DMS53 (cell line): ENCODE results near the gene TRANK1.
"Not testable (repeated sequence)": the region's sequence is repeated elsewhere in the genome, so short reads cannot be mapped to it uniquely, and the experiment has no call there.

Source experiments
- DNase-seq: peaks from one replicate; lab custom pipeline; 2025; lab: John Stamatoyannopoulos, UW

TRANK1 gene

DNA sequence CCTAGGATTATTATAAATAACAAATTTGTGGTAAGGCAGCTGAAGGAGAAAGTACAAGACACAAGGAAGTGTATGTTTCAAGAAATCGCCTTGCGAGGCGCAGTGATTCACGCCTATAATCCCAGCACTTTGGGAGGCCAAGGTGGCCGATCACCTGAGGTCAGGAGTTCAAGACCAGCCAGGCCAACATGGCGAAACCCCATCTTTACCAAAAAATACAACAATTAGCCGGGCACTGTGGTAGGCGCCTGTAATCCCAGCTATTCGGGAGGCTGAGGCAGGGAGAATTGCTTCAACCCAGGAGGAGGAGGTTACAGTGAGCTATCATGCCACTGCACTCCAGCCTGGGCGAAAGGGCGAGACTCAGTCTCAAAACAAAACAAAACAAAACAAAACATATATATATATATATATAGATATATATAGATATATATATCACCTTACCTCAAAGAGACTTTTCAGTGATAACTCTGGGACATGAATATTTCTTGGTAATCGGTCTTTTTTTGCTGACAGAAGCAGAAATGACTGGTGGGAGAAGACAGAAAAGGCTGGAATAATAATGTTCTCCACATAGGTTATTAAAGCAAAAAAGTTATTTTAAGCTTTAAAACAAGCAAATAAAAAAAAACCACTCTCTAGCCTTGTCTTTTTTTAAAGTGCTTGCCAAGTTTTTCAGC, 52.3 kb downstream of the TRANK1 start:
- no peak for DNase-seq

DNA sequence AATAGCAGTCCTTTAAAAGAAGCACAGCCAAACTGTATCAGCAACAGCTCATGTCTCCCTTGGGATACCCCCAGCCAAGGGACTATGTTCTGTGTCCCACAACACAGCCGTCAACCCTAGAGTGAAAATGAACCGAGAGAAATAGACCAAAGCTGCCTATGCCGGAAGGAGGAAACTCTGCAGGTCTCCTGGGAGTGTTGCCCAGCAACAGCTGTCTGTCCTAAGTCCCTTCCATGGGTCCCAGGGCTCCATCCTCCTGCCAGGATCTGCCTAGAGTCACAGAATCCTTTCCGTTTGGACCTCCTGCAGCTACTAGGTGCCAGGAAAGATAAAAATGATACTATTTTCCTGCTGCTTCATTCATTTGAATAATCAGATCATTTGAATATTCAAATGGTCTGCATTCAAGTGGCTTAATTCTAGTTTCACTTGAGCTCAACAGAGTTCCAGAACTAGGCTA, 53.1 kb downstream of the TRANK1 start:
- no peak for DNase-seq

DNA sequence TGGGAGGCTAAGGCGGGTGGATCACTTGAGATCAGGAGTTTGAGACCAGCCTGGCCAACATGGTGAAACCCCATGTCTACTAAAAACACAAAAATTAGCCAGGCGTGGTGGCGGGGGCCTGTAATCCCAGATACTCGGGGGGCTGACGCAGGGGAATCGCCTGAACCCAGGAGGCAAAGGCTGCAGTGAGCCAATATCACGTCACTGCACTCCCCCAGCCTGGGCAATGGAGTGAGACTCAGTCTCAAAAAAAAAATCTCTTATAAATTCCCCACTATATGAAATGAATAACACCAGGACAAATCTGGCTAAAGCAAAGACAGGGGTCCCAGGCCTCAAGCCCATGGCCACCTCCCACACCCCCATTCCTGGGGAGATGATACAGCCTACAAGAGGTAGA, 53.8 kb downstream of the TRANK1 start:
- not testable (repeated sequence) for DNase-seq

DNA sequence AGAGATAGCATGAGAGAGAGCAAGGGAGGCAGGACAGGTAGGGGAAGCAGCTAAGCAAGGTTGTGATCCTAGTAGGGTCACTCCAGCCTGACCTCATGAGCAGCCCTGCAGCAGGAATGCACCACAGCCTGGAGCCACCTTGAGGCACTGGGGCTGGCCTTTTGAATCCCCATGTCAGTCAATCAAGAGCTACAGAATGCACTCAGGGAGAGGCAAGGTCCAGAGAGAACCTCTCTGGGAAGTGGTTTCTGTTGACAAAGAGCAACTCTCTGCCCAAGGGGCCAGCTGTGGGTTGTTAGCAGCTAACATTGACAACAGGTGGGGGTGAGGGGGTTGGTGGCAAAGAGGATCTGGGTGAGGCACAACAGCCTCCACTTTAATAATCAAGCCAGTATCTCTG, 54.6 kb downstream of the TRANK1 start:
- DNase-seq, result no peak

DNA sequence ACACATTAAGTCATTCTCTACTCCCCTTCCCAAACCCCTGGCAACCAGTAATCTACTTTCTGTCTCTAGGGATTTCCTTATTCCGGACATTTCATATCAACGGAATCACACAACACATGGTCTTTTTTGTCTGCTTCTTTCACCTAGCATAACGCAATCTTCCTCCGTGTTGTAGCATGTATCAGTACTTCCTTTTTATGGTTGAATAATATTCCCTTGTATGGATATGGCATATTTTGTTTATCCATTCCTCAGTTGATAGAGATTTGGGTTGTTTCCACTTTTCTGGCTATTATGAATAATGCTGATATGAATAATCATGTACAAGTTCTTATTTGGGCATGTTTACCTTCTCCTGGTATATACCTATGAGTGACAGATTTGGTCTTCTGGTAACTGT, 63.1 kb downstream of the TRANK1 start:
- no peak for DNase-seq

DNA sequence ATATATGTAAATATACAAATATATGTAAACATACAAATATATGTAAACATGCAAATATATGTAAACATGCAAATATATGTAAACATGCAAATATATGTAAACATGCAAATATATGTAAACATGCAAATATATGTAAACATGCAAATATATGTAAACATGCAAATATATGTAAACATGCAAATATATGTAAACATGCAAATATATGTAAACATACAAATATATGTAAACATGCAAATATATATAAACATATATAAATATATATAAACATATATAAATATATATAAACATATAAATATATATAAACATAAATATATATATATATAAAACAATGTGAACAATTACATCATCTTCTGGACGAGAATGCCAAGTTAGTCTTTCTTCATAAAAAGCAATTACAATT, 65.0 kb downstream of the TRANK1 start:
- not testable (repeated sequence) for DNase-seq

DNA sequence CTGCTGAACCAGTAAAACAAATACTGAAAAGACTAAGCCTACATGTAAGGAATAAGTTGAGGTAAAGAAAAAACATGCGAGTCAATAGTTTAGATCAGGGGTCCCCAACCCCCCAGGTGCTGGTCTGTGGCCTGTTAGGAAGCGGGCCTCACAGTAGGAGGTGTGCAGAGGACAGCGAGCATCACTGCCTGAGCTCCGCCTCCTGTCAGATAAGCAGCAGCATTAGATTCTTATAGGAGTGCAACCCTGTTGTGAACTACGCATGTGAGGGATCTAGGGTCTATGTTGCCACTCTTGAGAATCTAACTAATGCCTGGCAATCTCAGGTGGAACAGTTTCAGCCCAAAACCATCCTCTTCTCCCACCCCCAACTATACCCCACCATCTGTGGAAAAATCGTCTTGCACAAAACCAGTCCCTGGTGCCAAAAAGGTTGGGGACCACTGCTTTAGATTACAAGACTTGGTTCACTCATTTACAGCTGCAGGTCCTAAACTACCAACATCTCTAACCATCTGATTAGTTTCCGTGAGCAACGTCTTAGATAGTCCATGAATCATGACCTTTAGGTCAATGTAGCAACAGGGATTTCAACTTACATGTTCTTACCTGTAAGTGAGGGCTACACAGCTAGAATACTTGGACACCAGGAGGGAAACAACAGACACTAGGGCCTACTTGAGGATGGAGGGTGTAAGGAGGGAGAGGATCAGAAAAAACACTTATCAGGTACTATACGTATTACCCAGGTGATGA, 66.7 kb downstream of the TRANK1 start:
- DNase-seq, result no peak

DNA sequence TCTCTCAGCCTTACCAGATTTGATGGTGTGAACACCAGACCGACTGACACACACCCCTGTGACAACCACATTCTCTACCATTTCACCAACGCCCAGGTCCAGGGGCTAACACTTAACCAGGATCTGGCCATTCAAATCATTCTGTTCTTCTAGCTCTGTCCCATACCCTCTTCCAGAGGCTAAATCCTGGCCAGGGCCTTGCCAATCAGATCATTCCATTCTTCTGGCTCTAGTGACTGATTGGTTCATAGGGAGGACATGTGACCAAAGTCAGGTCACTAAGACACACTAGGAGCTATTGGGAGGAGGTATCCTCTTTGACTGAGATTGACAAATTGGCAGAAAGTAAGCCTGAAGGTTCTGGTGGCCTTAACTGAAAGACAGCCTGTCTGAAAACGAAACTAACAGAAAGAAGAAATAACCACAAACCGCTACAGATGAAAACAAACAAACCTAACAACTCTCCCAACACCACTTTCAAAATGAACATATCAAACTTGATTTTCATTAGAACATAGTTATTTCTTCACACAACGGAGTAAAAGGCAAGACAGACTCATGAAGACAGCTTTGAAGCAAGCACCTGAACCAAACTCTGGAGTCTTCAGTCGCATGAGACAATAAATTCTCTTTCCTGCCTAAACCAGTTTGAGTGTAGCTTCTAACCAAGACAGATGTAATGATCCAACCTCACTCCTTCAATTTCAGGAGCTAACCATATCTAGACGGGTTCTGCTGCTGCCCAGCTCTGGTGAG, 68.5 kb downstream of the TRANK1 start:
- DNase-seq, result peak; percentile 19

DNA sequence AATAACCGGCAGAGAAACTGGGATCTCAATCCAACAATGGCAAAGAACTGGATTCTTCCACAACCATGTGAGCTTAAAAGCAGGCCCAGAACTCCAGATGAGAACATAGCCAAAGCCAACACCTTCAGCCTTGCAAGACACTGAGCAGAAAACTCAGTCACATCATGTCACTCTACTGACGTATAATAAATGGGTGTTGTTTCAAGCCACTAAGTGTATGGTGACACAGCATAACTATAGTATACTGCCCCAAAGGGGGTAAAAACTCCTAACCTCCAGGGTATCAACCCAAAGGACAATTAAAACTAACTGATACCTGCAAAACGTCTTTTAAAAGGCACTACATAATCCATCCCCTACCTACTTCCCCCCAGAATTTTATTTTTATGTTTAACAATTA, 69.5 kb downstream of the TRANK1 start:
- no peak for DNase-seq

DNA sequence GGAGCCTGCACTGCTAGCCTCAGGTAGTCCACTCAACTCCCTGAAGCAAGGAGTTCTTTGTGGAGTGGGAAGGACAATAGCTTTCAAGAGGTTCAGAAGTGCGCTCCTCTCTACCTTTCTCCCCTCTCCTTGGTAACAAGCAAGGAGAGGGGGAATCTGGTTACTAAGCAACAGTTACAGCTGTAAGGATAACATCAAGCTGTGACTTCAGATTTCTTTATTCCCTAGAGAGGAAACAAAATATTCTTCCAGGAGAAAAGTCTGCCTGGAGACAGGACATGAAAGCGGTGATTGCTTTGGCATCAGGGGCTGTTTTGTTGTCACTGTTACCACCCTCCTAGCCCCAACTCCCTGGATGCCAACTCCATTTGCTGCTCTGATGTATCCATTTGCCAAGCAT, 70.4 kb downstream of the TRANK1 start:
- peak; percentile 0 for DNase-seq

DNA sequence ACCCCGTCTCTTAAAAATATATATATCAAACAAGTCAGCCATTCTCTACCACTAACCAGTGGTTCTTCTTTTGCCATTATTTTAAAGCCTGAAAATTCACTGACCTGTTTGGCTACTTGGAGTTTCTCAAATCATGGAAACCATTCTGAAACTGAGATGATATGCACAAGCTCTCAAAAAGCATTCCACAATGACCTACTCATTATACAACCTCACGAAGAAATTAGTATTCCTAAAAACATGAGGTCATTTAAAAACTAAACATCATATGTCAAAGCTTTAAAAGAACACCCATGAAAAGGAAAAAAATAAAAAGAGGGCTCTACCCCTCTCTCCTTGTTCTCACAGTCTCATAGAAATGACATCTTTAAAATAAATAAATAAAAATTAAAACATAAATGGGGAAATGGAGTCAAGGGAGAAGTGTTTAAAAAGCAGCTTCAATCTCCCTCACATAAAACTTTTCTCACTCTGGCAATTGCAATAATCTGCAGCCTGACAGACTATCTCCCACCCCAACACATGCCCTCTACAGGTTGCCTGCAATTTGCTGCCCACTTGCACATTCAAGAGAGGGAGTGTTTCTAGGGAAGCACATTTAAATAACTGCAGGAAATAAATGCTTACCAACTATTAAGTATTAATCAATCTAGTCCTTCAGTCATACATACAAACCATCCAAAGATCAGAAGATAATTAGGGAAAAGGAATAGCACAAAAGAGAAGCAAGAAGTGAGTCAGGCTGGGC, 73.3 kb downstream of the TRANK1 start:
- DNase-seq, result no peak

DNA sequence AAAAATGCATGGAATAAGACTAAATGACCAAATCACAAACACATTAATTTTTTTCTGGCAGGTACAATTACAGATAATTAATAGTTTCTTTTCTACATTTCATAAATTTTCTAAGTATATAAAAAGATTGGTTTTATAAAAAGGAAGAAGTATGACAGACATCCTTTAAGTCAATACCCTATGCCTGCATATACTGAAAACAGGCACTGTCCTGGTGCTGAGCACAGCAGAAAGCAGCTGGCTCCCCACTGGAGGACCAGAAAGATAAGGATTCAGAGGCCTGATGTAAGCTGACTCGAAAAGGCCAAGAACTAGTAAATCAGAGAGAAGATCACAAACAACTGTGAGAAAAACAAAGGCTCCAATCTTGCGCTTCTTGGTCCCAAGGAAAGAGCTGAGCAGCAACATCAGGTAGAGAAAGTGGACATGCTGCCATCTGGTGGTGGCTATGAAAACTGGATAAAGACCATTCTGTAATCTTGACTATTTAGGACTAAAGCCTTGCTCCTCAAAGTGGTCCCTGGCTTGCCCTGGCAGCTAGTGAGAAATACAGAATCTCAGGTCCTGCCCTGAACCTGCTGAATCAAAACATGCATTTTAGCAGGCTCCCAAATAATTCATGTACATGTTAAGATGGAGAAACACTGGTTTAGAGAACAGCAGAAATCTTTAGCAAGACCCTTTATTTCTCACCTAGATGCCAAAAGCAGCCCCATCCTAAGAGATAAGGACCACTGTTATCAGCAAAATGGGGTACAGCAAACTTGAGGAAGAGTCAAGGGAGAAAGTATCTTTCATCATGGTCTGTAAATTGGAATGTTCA, 76.0 kb downstream of the TRANK1 start:
- DNase-seq, result peak; percentile 48

DNA sequence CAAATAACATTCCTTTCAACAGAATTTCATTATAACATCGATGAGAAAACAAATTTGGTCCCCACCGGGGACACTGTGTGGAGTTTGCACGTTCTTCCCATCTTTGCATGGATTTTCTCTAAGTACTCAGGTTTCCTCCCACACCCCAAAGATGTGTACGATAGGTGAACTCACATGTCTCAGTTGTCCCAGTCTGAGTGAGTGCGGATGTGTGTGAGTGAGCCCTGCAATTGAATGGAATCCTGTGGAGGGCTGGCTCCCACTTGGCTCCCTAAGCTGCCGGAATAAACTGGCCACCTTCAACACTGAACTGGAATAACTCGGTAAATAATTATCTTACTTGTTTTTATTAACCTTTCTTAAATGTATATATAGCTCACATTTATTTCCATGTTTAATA, 77.0 kb downstream of the TRANK1 start:
- DNase-seq, result no peak

DNA sequence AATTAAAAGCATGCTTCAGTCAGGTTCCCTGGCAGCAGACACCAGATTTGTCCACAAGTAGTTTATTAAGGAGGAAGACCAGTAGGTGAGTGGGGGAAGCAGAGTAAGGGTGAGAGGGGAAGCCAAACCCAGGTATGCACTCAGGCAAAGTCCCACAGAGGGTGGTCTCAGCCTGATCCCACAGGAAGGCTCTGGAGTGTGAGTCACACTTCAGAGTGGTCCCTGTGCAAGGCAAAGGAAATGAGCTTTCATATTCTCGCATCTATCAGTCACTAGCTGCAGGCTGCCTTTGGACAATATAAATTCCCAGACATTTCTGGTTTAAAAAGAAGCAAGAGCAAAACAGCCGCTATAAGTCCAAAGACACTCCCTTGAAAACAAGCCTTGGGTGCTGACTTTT, 78.5 kb downstream of the TRANK1 start:
- no peak for DNase-seq

DNA sequence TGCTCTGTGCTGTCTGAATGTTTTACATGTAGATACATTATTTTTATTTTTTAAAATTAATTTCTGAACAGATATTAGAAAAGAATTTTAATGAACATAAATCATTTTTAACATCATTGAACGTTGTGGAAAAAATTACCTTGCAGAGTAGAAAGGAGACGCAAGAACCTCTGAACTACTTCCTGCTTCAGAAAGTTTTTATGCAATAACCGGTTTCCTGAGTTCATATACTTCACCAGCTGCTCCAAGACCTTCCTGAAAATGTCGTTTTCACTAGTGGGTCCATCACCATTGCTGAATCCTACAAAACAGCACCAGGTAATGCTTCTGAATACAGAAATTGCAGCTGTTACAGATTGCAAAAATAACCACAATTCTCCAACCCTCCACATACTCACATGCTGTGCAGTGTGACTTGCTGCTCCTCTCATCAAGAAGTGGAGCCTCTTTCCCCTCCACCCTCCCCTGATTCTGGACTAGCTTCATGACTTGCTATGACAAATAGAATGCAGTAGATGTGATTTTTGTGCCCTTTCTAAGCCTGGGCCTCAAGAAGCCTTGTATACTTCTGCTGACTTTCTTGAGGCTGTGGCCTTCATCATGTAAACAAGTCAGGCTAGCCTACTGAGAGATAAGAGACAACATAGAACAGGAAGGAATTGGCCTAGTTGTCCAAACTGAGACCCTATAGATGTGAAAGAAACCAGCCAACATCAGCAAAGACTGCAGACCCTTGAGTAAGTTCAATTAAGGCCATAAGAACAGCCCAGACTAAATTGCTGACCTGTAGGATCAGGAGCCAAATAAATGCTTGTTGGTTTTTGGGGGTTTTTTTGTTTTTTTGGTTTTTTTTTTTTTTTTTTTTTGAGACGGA, 80.4 kb downstream of the TRANK1 start:
- no peak for DNase-seq

DNA sequence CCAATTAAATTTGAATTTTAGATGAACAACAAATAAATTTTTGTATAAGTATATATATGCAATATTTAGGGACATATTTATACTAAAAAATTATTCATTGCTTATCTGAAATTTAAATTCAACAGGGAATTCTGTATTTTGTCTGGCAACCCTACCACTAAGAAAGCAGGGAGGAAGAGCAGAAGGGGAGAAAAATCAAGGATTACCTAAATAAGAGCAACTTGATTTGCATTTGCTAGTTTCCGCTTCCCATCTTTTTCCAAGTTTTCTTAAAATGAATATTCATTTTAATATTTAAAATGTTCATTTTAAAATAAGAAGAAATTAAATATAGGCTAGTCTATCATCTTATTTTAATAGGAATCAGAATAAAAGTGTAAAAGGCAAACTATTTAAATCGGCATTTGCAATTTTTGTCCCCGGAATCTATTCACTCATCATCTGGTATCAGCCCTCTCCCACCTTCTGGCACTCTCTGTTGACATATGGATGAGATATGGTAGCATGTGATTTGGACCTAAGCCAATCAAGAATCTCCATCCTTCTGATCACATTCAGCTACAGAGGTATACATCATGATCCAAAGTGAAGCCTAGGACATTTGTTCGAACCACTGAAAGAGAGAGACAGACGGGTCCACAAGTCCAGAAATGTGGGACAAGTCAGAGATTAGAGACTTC, 82.6 kb downstream of the TRANK1 start:
- no peak for DNase-seq

DNA sequence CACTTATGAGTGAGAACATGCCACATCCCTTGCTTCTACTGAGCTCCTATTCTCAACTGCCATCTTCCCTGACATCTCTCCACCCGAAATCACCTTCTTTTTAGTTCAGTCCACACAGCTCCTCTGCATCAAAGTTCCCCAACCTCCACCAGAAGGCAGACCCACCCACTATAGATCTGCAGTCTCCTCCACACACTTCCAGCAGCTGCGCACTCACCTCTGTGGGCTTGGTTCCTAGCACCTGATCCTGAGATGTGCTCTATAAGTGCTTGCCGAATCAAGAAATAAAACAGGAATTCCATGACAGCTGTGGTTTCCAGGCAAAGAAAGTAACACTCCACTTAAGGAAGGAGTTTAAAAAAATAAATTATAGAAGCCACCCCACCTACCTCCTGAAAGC, 85.4 kb downstream of the TRANK1 start:
- no peak for DNase-seq

DNA sequence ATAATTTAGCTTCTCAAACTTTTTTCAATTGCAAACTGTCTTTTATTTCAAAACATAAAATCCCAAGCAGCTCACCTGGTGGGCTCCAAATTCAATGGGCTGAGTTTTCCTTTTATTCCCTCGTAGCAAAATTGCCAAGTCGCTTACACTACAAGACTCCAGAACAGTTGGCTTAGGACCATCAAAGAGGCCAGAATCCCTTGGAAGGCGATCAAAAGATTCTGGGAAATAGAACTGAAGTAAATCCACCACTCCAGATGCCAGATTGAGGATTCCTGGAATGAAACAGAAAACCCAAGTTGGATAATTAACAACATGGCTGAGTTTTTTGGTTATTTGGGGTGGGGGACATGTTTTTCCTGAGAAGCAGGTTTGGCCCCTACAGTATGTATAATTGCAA, 92.8 kb downstream of the TRANK1 start:
- no peak for DNase-seq

DNA sequence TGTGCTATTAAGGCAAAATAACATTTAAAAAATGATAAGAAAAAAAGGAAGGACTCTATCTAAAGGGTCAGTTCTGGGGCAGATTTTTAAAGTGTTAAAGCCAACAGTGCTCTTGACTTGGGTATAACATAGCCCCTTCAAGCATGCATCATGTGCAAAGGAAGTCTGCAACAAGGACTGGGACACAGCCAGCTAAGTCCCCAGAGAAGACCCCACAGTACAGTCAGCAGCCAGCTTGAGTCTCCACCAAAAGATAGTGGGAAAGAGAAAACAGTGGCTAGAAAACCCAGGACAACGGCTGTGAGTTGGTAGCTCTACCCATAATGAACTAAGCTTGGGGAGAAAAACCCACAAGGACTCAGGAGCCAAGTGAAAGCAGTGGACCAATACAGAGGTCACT, 94.1 kb downstream of the TRANK1 start:
- no peak for DNase-seq

DNA sequence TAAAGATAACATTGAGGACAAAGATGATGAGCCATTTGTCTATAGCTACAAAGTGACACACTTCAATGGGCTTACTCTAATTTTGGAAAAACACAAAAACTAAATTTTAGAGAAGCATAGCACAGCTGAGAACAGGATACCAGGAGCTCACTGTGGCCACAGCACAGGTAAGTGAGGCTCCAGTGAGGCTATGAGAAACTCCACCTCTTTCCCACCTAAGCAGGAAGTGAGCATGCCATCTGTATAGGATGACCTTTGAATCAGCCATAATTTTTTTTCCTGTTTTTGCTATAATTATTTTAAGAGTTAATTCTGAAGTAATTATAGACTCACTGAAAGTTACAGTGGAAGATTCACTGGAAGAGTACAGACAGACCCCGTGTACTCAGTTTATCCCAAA, 98.4 kb downstream of the TRANK1 start:
- no peak for DNase-seq
